NOMO-1 treated with dmso at 0.1 percent for 144 hours (cell line): ENCODE measurements around the gene ABCA5.

Source experiments
- DNase-seq: peaks from one replicate; lab custom pipeline; 2025; ENCODE audit not compliant: unreplicated experiment; lab: John Stamatoyannopoulos, UW

Gene ABCA5

GRCh38 chr17:69269131-69269998 is 57.6 kb downstream of the ABCA5 start:
- peak; percentile 7 for DNase-seq

- no peak for DNase-seq
These were observed 58.4 kb downstream of the ABCA5 start for GRCh38 chr17:69268543-69269014.

- DNase-seq, result no peak
These were observed 59.7 kb downstream of the ABCA5 start for GRCh38 chr17:69267219-69267618.

GRCh38 chr17:69265873-69266272 is 61.1 kb downstream of the ABCA5 start:
- no peak for DNase-seq

GRCh38 chr17:69254187-69254586 is 72.7 kb downstream of the ABCA5 start:
- DNase-seq, result no peak

- no peak for DNase-seq
These were observed 76.3 kb downstream of the ABCA5 start for GRCh38 chr17:69250641-69251040.

- DNase-seq, result peak; percentile 14
These were observed 80.1 kb downstream of the ABCA5 start for GRCh38 chr17:69246726-69247375.

- DNase-seq, result no peak
These were observed 80.7 kb downstream of the ABCA5 start for GRCh38 chr17:69246202-69246601.

- DNase-seq, result no peak
These were observed 81.3 kb downstream of the ABCA5 start for GRCh38 chr17:69245617-69246016.

- no peak for DNase-seq
These were observed 87.0 kb downstream of the ABCA5 start for GRCh38 chr17:69239611-69240600.

GRCh38 chr17:69236946-69237345 is 90.0 kb downstream of the ABCA5 start:
- no peak for DNase-seq

- DNase-seq, result no peak
These were observed 90.5 kb downstream of the ABCA5 start for GRCh38 chr17:69236464-69236863.

GRCh38 chr17:69235338-69236058 is 91.4 kb downstream of the ABCA5 start:
- DNase-seq, result peak; percentile 83

GRCh38 chr17:69232650-69233049 is 94.3 kb downstream of the ABCA5 start:
- DNase-seq, result no peak

- DNase-seq, result no peak
These were observed 95.4 kb downstream of the ABCA5 start for GRCh38 chr17:69231521-69231920.

- DNase-seq, result no peak
These were observed 96.0 kb downstream of the ABCA5 start for GRCh38 chr17:69230939-69231338.

GRCh38 chr17:69228576-69228975 is 98.4 kb downstream of the ABCA5 start, which contains the start of gene ABCA10:
TSS of gene ABCA10 (minus strand) at chr17:69228824. CDS start at chr17:69225358, 3,466 bp downstream.
- no peak for DNase-seq

- no peak for DNase-seq
These were observed 98.9 kb downstream of the ABCA5 start for GRCh38 chr17:69228018-69228417.

GRCh38 chr17:69227541-69227940 is 99.4 kb downstream of the ABCA5 start:
- DNase-seq, result no peak

- DNase-seq, result no peak
These were observed 103.1 kb downstream of the ABCA5 start for GRCh38 chr17:69223809-69224208.
